NB4 (cell line): ENCODE measurements around the gene CX3CR1.
"Not testable (repeated sequence)": the region's sequence is repeated elsewhere in the genome, so short reads cannot be mapped to it uniquely, and the experiment has no call there.

Experiments used
- DNase-seq: peaks from one replicate; pipeline ENCODE4 v3.0.0; 2010; ENCODE audit warnings: low read depth
- H3K4me3 ChIP-seq: one replicate; pipeline ENCODE4 v1.5.1; 2011; ENCODE audit warnings: mild to moderate bottlenecking, low read depth, low read length, moderate library complexity
- CTCF ChIP-seq: IDR thresholded peaks from one replicate; pipeline ENCODE4 v1.5.1; 2012; ENCODE audit warnings: low read depth, low read length
- MYC ChIP-seq: IDR thresholded peaks from 2 replicates; pipeline ENCODE4 v1.6.1; 2011; ENCODE audit warnings: low read depth, low read length
- POLR2A ChIP-seq: IDR thresholded peaks from 2 replicates; pipeline ENCODE4 v1.6.1; 2011; ENCODE audit warnings: mild to moderate bottlenecking; ENCODE audit not compliant: insufficient read length; ENCODE audit errors: extremely low read depth
- TF ChIP-seq, protein P1 (sequence below): IDR thresholded peaks from 2 replicates; pipeline ENCODE4 v1.6.1; 2011; ENCODE audit warnings: low read depth, low read length

CX3CR1 gene

GRCh38 chr3:39323494-39323893 is 43.7 kb upstream of the CX3CR1 start:
- no peak for TF ChIP-seq MYC
- DNase-seq = peak; percentile 73
- H3K4me3 ChIP-seq = no peak overlapping the region

DNA sequence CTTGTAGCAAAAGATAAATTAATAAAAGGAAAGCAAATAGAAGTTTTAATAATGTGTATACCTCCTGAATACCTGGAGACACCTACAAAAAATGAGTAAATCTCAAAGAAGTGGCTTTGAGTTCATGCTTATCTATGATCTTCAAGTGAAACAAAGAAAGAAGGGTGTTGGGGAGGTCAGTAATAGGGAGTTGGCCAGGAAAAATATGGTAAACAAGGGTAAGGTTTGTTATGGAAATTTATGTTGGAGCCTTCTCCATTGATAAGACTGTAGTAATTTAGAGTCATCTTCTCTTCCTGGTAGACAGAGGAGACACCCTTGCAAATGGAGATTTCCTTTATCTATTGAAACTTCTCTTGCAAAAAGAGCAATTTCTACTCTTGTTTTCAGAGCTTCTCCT is 43.1 kb upstream of the CX3CR1 start:
- no peak overlapping the region for H3K4me3 ChIP-seq
- TF ChIP-seq, protein P1, sequence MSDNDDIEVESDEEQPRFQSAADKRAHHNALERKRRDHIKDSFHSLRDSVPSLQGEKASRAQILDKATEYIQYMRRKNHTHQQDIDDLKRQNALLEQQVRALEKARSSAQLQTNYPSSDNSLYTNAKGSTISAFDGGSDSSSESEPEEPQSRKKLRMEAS = no peak
- no peak for TF ChIP-seq POLR2A
- no peak for TF ChIP-seq MYC
- no peak for TF ChIP-seq CTCF
- DNase-seq = peak; percentile 11

- not testable (repeated sequence) for DNase-seq
Observed at GRCh38 chr3:39322209-39322715, 42.4 kb upstream of the CX3CR1 start.

DNA sequence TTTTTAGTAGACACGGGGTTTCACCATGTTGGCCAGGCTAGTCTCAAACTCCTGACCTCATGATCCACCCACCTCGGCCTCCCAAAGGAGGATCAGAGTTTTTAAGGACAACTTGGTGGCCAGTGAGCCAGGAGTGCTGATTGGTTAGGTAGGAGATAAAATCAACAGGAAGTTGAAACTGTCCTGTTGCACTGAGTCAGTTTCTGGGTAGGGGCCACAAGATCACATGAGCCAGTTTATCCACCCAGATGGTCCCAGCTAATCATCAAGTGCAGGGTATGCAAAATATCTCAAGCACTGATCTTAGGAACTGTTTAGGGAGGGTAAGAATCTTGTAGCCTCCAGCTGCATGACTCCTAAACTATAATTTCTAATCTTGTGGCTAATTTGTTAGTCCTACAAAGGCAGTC is 41.7 kb upstream of the CX3CR1 start:
- not testable (repeated sequence) for H3K4me3 ChIP-seq
- peak; percentile 84 for DNase-seq

More at GRCh38 chr3:39322209-39322715, 42.4 kb upstream of the CX3CR1 start:
- not testable (repeated sequence) for H3K4me3 ChIP-seq

GRCh38 chr3:39319249-39319648 is 39.4 kb upstream of the CX3CR1 start:
- no peak for DNase-seq
- TF ChIP-seq MYC = no peak
- no peak for TF ChIP-seq CTCF
- TF ChIP-seq, protein P1 = no peak
- no peak for TF ChIP-seq POLR2A
- no peak overlapping the region for H3K4me3 ChIP-seq

DNA sequence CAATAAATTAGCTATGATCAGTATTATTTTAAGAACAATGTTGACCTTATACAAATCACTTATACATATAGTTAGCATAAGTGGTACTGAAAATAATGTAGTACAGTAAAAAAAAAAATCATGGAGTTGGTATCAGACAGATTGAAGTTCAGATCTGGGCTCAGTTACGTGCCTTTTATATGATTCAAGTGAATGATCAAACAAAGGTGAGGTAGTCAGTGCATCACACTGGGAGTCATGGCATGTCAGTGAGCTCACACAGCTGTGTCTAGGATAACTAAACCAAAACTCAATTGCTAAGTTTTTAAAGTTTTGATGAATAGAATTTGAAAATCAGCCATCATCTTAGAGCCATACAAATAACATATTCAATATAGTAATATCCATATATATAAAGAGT is 38.5 kb upstream of the CX3CR1 start:
- no peak overlapping the region for H3K4me3 ChIP-seq
- DNase-seq = no peak
- no peak for TF ChIP-seq MYC
- TF ChIP-seq CTCF = no peak
- TF ChIP-seq, protein P1 = no peak
- no peak for TF ChIP-seq POLR2A

DNA sequence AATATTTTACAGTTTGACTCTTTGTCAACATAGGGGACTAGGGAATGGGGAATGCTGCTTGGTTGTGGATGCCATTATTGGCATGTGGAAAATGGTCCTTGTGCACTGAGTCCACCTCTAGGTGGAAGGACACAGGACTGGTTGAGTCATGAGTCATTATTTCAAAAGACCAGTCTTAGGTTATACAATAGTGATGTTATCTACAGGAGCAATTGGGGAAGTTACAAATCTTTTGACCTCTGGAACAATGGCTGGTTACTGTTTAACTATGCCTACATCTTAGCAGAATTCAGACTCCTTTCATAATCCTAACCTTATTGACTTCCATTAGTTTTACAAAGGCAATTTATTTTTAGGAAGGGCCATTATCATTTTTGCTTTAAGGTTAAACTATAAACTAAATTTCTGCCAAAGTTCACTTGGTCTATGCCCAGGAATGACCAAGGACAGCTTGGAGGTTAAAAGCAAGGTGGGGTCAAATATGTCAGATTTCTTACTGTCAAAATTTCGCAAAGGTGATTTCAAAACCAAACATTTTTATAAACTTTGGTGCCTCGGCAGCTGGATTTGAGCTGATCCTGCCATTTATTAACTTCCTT is 37.8 kb upstream of the CX3CR1 start:
- TF ChIP-seq, protein P1 = no peak
- TF ChIP-seq MYC (no peak; the same call in 1 of the 2 replicates), CTCF (no peak), POLR2A (no peak)
- DNase-seq = peak; percentile 87
- H3K4me3 ChIP-seq = no peak overlapping the region
